Prostate gland (tissue), 2 donors: ENCODE measurements around the gene SEPTIN8. TPM values are rescaled to one million over a fixed set of nuclear protein-coding genes. Genes with fewer than 3 reads are reported as not detected.

ENCODE experiments used
- DNase-seq: peaks from one replicate; pipeline ENCODE4 v3.0.0-alpha.2; 2019; ENCODE audit warnings: low spot score
- H3K27ac ChIP-seq, 2 donors: fragments of 200-600 bp; sonication (generic); 2 replicates each; pipeline ENCODE4 v1.5.1; 2017 to 2019
- H3K27me3 ChIP-seq: fragments of 200-600 bp; sonication (generic); replicated peaks from 2 replicates; pipeline ENCODE4 v1.5.1; 2019; ENCODE audit not compliant: insufficient read depth
- H3K36me3 ChIP-seq, 2 donors: fragments of 200-600 bp; sonication (generic); 1 replicate in 1 of 2; 2 replicates in 1 of 2; pipeline versions ENCODE4 v1.5.1 to v1.8.1; 2017 to 2019
- H3K4me1 ChIP-seq: fragments of 200-600 bp; sonication (generic); replicated peaks from 2 replicates; pipeline ENCODE4 v1.5.1; 2019
- H3K4me3 ChIP-seq, 2 donors: fragments of 200-600 bp; sonication (generic); 2 replicates each; pipeline ENCODE4 v1.5.1; 2017 to 2019
- H3K9me3 ChIP-seq: fragments of 200-600 bp; sonication (generic); 2 replicates; pipeline ENCODE4 v1.5.1; 2017
- POLR2A ChIP-seq: fragments of 450-650 bp; IDR thresholded peaks from one replicate; pipeline ENCODE4 v1.6.1; 2016; ENCODE audit warnings: antibody characterized with exemption, mild to moderate bottlenecking
- POLR2AphosphoS5 ChIP-seq: sonication (generic); formaldehyde crosslinking; IDR thresholded peaks from one replicate; pipeline ENCODE4 v1.6.1; 2017; ENCODE audit warnings: antibody characterized with exemption
- WGBS: methylation state at CpG from one replicate; pipeline ENCODE4 v1.1.5; 2018; 5-methylcytosine and 5-hydroxymethylcytosine counted together
- intact Hi-C: fragments of 100-400 bp; cut with DNase I; formaldehyde crosslinking; loops from one replicate; pipeline ENCODE4 v1.14.2; 2022
- total RNA-seq, 2 donors: library from RNA; depleted of rRNA; stranded (reverse); fragments of >200 nt; gene quantifications; one replicate each; pipeline ENCODE4 v1.1.0, GENCODE V29; 2016
- TF ChIP-seq, protein P1 (sequence below), 4 experiments: fragments of 200-600 bp in 2 of 4; fragments of 450-650 bp in 2 of 4; sonication (generic) in 2 of 4; IDR thresholded peaks; 1 replicate in 3 of 4; 2 replicates in 1 of 4; pipeline ENCODE4 v1.5.1; 2016 to 2019; ENCODE audit warnings: antibody characterized with exemption in 4 of 4, mild to moderate bottlenecking in 2 of 4, moderate library complexity in 2 of 4

Gene SEPTIN8
- total RNA-seq, 2 donors from 2014 or later: 27.7 to 38.5 TPM

DNA sequence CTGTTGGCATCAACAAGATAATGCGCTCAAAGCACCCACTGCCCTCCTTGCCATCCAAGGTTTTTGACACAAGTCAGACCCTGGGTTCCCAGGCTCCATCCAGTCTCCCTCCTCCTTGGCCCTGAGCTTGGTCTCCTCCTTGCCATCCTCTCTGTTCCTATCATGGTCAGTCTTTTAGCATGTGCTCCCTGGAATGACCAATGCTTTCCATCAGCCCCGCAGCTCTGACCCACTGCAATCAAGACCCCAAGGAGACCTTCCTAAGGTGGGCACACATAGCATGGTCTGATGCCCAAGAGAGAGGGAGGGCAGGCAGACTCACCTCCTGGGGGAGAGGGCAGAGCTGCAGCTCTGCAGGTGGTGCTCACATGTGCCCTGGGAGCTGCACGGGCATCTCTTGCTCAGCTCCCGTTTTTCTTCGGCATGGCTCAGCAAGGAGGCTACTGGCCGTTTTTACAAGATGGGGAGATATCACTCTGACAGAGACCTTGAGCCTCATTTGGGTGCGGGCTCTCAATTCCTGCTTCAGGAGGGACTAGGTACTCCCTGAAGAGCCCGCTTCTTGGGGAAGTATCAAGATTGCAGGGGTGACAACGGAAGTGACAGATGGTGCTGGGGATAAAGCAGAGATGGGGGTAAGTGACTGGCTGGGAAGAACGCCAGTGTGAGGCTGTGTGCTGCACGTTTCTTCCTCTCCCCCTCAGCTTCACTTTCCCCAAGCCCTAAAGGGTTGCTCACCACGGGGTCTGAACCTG is 3.3 kb downstream of the SEPTIN8 start:
- H3K9me3 ChIP-seq: no peaks in the 10 kb centered on the region
- intact Hi-C loops: no loop called here
- no peak overlapping the region for H3K27ac ChIP-seq
- H3K36me3 ChIP-seq: no peaks in the 10 kb centered on the region
- DNase-seq: no peak
- no peak for TF ChIP-seq POLR2A
- TF ChIP-seq POLR2AphosphoS5: no peak
- TF ChIP-seq, protein P1, sequence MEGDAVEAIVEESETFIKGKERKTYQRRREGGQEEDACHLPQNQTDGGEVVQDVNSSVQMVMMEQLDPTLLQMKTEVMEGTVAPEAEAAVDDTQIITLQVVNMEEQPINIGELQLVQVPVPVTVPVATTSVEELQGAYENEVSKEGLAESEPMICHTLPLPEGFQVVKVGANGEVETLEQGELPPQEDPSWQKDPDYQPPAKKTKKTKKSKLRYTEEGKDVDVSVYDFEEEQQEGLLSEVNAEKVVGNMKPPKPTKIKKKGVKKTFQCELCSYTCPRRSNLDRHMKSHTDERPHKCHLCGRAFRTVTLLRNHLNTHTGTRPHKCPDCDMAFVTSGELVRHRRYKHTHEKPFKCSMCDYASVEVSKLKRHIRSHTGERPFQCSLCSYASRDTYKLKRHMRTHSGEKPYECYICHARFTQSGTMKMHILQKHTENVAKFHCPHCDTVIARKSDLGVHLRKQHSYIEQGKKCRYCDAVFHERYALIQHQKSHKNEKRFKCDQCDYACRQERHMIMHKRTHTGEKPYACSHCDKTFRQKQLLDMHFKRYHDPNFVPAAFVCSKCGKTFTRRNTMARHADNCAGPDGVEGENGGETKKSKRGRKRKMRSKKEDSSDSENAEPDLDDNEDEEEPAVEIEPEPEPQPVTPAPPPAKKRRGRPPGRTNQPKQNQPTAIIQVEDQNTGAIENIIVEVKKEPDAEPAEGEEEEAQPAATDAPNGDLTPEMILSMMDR (IDR thresholded peaks at IDR 0.05): no peak
- no peaks in the 10 kb centered on the region for H3K4me1 ChIP-seq
- no peaks in the 10 kb centered on the region for H3K27me3 ChIP-seq
- 61% methylated on average over 12 of the region's 12 CpGs for WGBS
- H3K4me3 ChIP-seq: no peak overlapping the region

DNA sequence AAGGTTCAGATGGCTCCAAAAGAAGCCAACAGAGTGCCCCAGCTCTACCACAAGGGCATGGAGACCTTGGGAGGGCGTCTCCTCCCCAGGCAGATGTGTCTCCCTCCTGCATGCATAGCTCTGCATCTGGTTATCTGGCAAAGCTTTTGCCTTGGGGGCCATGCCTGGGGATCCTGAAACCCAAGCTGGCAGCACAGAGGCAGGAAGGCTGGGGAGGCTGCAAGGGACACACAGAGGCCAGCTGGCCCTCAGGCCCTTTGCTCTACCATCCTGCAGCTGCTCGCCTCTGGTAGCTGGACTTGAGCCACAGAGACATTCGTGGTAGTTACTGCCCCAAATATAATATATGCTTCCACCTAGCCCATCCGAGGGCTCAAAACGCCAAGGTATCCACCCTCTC is 3.9 kb downstream of the SEPTIN8 start:
- no peak overlapping the region for H3K27ac ChIP-seq
- no peaks in the 10 kb centered on the region for H3K4me1 ChIP-seq
- WGBS: 90% methylated on average over 5 of the region's 5 CpGs

DNA sequence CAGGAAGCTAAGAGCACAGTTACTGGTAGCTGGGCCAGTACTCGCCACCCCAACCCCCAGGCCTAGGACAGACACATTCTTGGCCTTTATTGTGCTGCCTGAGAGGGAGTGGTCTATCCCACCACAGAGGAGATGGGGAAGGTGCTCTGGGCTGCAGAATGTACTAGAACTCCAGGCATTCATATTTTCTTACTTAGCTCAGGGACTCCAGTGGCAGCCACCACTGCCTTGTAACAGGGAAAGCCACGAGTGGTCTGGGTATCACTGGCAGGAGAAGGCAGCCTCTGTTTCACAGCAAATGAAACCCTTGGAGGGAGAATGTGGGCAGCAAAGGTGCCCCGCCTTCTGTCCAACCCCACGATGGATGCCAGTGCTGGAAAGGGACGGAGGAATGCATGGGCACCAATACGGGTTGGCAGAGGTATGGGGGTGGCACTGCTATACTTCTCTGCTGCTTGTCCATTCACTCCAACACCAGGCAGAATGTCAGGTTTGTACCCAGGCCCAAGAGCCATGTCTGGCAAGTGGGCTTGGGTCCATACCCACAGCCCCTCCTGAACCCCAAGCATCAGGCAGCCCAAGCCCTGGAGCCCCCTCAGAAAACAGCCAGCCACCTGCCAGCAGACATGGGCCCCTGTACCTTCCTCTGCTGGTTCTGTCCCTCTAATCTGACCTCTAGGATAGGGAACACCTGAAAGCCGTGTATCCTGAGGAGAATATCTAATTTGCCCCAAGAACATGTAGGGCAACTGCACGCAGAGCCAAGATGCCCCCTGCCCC is 4.6 kb downstream of the SEPTIN8 start:
- Histone ChIP-seq H3K27me3 (no peaks in the 10 kb centered on the region), H3K4me3 (no peak overlapping the region), H3K36me3 (no peaks in the 10 kb centered on the region), H3K9me3 (no peaks in the 10 kb centered on the region), H3K4me1 (no peaks in the 10 kb centered on the region), H3K27ac (no peak overlapping the region)
- WGBS: 72% methylated on average over 8 of the region's 8 CpGs
- DNase-seq: no peak
- no peak for TF ChIP-seq POLR2AphosphoS5
- TF ChIP-seq, protein P1 (IDR thresholded peaks at IDR 0.05): no peak
- TF ChIP-seq POLR2A: no peak
- intact Hi-C loops: no loop called here

More for the DNA sequence above, 3.9 kb downstream of the SEPTIN8 start:
- H3K36me3 ChIP-seq: no peaks in the 10 kb centered on the region
- no peak for DNase-seq
- TF ChIP-seq POLR2A: no peak
- TF ChIP-seq, protein P1 (IDR thresholded peaks at IDR 0.05): no peak
- no peak for TF ChIP-seq POLR2AphosphoS5
- no peak overlapping the region for H3K4me3 ChIP-seq
- no peaks in the 10 kb centered on the region for H3K9me3 ChIP-seq
- intact Hi-C loops: no loop called here
- no peaks in the 10 kb centered on the region for H3K27me3 ChIP-seq

DNA sequence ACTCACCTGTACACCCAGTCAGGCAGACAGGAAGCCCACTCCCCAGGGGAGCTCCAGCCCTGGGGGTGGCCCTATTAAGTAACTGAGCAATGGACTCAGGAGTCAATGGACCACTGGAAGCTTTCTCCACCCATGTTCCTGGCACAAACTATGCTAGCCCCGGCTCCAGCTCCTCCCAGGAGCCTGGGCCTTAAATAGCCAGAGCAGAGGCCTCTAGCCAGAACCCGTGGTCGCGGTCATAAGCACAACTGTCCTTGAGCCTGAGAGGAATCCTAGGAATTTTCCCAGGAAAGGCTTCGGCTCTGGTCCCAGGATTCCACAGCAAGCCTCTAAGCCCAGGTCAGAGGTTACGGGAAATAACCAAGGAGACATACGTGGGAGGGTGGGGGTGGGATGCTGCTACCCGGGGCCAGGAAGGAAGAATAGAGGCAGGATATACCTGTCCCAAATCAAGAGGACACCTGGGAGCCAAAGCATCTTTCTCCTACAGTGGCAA is 5.5 kb downstream of the SEPTIN8 start:
- no peak for DNase-seq
- H3K27me3 ChIP-seq: no peaks in the 10 kb centered on the region

More for the DNA sequence above, 5.5 kb downstream of the SEPTIN8 start:
- Histone ChIP-seq H3K4me3 (no peak overlapping the region), H3K4me1 (no peaks in the 10 kb centered on the region), H3K27ac (no peak overlapping the region), H3K9me3 (no peaks in the 10 kb centered on the region), H3K36me3 (no peaks in the 10 kb centered on the region)
- 57% methylated on average over 8 of the region's 8 CpGs for whole genome bisulfite sequencing
- TF ChIP-seq POLR2A (no peak), POLR2AphosphoS5 (no peak)
- TF ChIP-seq, protein P1 (IDR thresholded peaks at IDR 0.05): no peak
- intact Hi-C loops: no loop called here
